T-helper 1 cell treated with Interleukin-12 subunit alpha and Interleukin-12 subunit beta and Interleukin-4 antibody, amounts not matched to agents 30 μg/mL and 1 μg/mL, for 36 hours (primary cell): Measurements from ENCODE around the gene INTS11.
"Not testable (repeated sequence)": the region's sequence is repeated elsewhere in the genome, so short reads cannot be mapped to it uniquely, and the experiment has no call there.

Source experiments
- H3K27ac Mint-ChIP-seq: one replicate; pipeline ENCODE4 v1.8.0; 2021; ENCODE audit warnings: mild to moderate bottlenecking, mixed read lengths
- H3K27me3 Mint-ChIP-seq: one replicate; pipeline ENCODE4 v1.8.0; 2021; ENCODE audit warnings: low read depth, mixed read lengths
- H3K36me3 Mint-ChIP-seq: one replicate; pipeline ENCODE4 v1.8.0; 2021; ENCODE audit warnings: low read depth, mixed read lengths
- H3K4me1 Mint-ChIP-seq: one replicate; pipeline ENCODE4 v1.8.0; 2021; ENCODE audit warnings: low read depth, mixed read lengths
- H3K4me3 Mint-ChIP-seq: one replicate; pipeline ENCODE4 v1.8.0; 2021; ENCODE audit warnings: mild to moderate bottlenecking, moderate library complexity, mixed read lengths
- H3K9me3 Mint-ChIP-seq: one replicate; pipeline ENCODE4 v1.8.0; 2021; ENCODE audit warnings: mixed read lengths

INTS11 gene

GRCh38 chr1:1320666-1321448 lies 3.6 kb downstream of the INTS11 start:
- no peaks in the 10 kb centered on the region for H3K27me3 Mint-ChIP-seq
- no peak overlapping the region for H3K27ac Mint-ChIP-seq
- no peak overlapping the region for H3K4me3 Mint-ChIP-seq
- H3K4me1 Mint-ChIP-seq, result peaks cover 15% of the 10 kb centered on the region
- H3K36me3 Mint-ChIP-seq, result peaks cover 11% of the 10 kb centered on the region
- H3K9me3 Mint-ChIP-seq, result no peaks in the 10 kb centered on the region

- H3K27me3 Mint-ChIP-seq, result no peaks in the 10 kb centered on the region
- no peak overlapping the region for H3K4me3 Mint-ChIP-seq
- peaks cover 15% of the 10 kb centered on the region for H3K4me1 Mint-ChIP-seq
These were observed 4.9 kb downstream of the INTS11 start for GRCh38 chr1:1319646-1319941.

GRCh38 chr1:1318777-1319645 lies 5.4 kb downstream of the INTS11 start:
- Mint-ChIP-seq H3K27ac (no peak overlapping the region), H3K36me3 (peaks cover 11% of the 10 kb centered on the region), H3K9me3 (no peaks in the 10 kb centered on the region)

More at GRCh38 chr1:1319646-1319941, 4.9 kb downstream of the INTS11 start:
- no peaks in the 10 kb centered on the region for H3K9me3 Mint-ChIP-seq
- H3K36me3 Mint-ChIP-seq, result peaks cover 11% of the 10 kb centered on the region
- H3K27ac Mint-ChIP-seq, result no peak overlapping the region

GRCh38 chr1:1318131-1318652 lies 6.3 kb downstream of the INTS11 start:
- no peak overlapping the region for H3K4me3 Mint-ChIP-seq
- H3K27me3 Mint-ChIP-seq, result no peaks in the 10 kb centered on the region
- no peak overlapping the region for H3K27ac Mint-ChIP-seq
- H3K36me3 Mint-ChIP-seq, result peaks cover 12% of the 10 kb centered on the region
- H3K9me3 Mint-ChIP-seq, result no peaks in the 10 kb centered on the region
- peaks cover 11% of the 10 kb centered on the region for H3K4me1 Mint-ChIP-seq

More at GRCh38 chr1:1318777-1319645, 5.4 kb downstream of the INTS11 start:
- H3K4me3 Mint-ChIP-seq, result no peak overlapping the region
- peaks cover 15% of the 10 kb centered on the region for H3K4me1 Mint-ChIP-seq
- no peaks in the 10 kb centered on the region for H3K27me3 Mint-ChIP-seq

- H3K27ac Mint-ChIP-seq, result no peak overlapping the region
- no peaks in the 10 kb centered on the region for H3K27me3 Mint-ChIP-seq
- no peak overlapping the region for H3K4me3 Mint-ChIP-seq
- H3K9me3 Mint-ChIP-seq, result no peaks in the 10 kb centered on the region
- H3K4me1 Mint-ChIP-seq, result peaks cover 6% of the 10 kb centered on the region
- H3K36me3 Mint-ChIP-seq, result peaks cover 15% of the 10 kb centered on the region
These were observed 7.0 kb downstream of the INTS11 start for GRCh38 chr1:1317420-1317819.

- not testable (repeated sequence) for H3K4me1 Mint-ChIP-seq, H3K4me3 Mint-ChIP-seq, H3K27me3 Mint-ChIP-seq, H3K27ac Mint-ChIP-seq, H3K9me3 Mint-ChIP-seq
- H3K36me3 Mint-ChIP-seq, result peaks cover 13% of the 10 kb centered on the region
These were observed 8.3 kb downstream of the INTS11 start for GRCh38 chr1:1316199-1316598.

GRCh38 chr1:1315435-1315954 lies 9.0 kb downstream of the INTS11 start:
- H3K36me3 Mint-ChIP-seq, result peaks cover 13% of the 10 kb centered on the region
- no peak overlapping the region for H3K27ac Mint-ChIP-seq
- no peak overlapping the region for H3K4me3 Mint-ChIP-seq
- H3K4me1 Mint-ChIP-seq, result peaks cover 2% of the 10 kb centered on the region
- no peaks in the 10 kb centered on the region for H3K27me3 Mint-ChIP-seq
- H3K9me3 Mint-ChIP-seq, result no peaks in the 10 kb centered on the region

GRCh38 chr1:1314678-1315335 lies 9.7 kb downstream of the INTS11 start:
- H3K27me3 Mint-ChIP-seq, result no peaks in the 10 kb centered on the region
- H3K27ac Mint-ChIP-seq, result no peak overlapping the region
- H3K36me3 Mint-ChIP-seq, result peaks cover 10% of the 10 kb centered on the region
- no peaks in the 10 kb centered on the region for H3K9me3 Mint-ChIP-seq
- no peaks in the 10 kb centered on the region for H3K4me1 Mint-ChIP-seq
- no peak overlapping the region for H3K4me3 Mint-ChIP-seq

GRCh38 chr1:1314237-1314586 lies 10.2 kb downstream of the INTS11 start:
- Mint-ChIP-seq H3K27me3 (no peaks in the 10 kb centered on the region), H3K9me3 (no peaks in the 10 kb centered on the region), H3K36me3 (peaks cover 10% of the 10 kb centered on the region), H3K4me1 (no peaks in the 10 kb centered on the region), H3K4me3 (no peak overlapping the region), H3K27ac (no peak overlapping the region)

GRCh38 chr1:1313500-1314236 lies 10.8 kb downstream of the INTS11 start:
- H3K4me3 Mint-ChIP-seq, result no peak overlapping the region
- H3K27me3 Mint-ChIP-seq, result no peaks in the 10 kb centered on the region
- no peak overlapping the region for H3K27ac Mint-ChIP-seq
- H3K4me1 Mint-ChIP-seq, result no peaks in the 10 kb centered on the region
- H3K9me3 Mint-ChIP-seq, result no peaks in the 10 kb centered on the region
- peaks cover 10% of the 10 kb centered on the region for H3K36me3 Mint-ChIP-seq

- Mint-ChIP-seq H3K4me1 (no peaks in the 10 kb centered on the region), H3K27ac (no peak overlapping the region), H3K36me3 (peaks cover 10% of the 10 kb centered on the region)
These were observed 11.8 kb downstream of the INTS11 start for GRCh38 chr1:1312450-1313314.

GRCh38 chr1:1311107-1312104 lies 13.1 kb downstream of the INTS11 start:
- Mint-ChIP-seq H3K4me1 (peaks cover 8% of the 10 kb centered on the region), H3K27ac (no peak overlapping the region), H3K27me3 (no peaks in the 10 kb centered on the region), H3K9me3 (no peaks in the 10 kb centered on the region), H3K36me3 (peaks cover 5% of the 10 kb centered on the region), H3K4me3 (no peak overlapping the region)

More at GRCh38 chr1:1312450-1313314, 11.8 kb downstream of the INTS11 start:
- Mint-ChIP-seq H3K27me3 (no peaks in the 10 kb centered on the region), H3K4me3 (no peak overlapping the region), H3K9me3 (no peaks in the 10 kb centered on the region)
